CD4-positive, alpha-beta T cell (primary cell): ENCODE results near the gene POU2F2. TPM values are rescaled to one million over a fixed set of nuclear protein-coding genes. Genes with fewer than 3 reads are reported as not detected.
"Not testable (repeated sequence)": the region's sequence is repeated elsewhere in the genome, so short reads cannot be mapped to it uniquely, and the experiment has no call there.

Experiments
- ATAC-seq: fragments of 200-7000 bp; cut with Tn5 transposase; one replicate; pipeline ENCODE4 v1.10.0; 2022; ENCODE audit warnings: mild to moderate bottlenecking; ENCODE audit not compliant: poor library complexity
- CTCF ChIA-PET: fragments of 350-600 bp; sonication (Branson Sonifier 250); formaldehyde crosslinking; loops from one replicate; lab custom pipeline; 2021; ENCODE audit warnings: antibody characterized with exemption, inconsistent platforms; lab: Charles Lee
- POLR2A ChIA-PET: fragments of 350-600 bp; sonication (Branson Sonifier 250); formaldehyde crosslinking; loops from one replicate; lab custom pipeline; 2021; ENCODE audit warnings: antibody characterized with exemption, inconsistent platforms; lab: Charles Lee
- DNase-seq, 14 experiments: peaks; one replicate each; pipeline ENCODE4 v3.0.0-alpha.2; 2013 to 2020; ENCODE audit warnings: mixed read lengths in 2 of 14
- H3K27ac ChIP-seq, 2 donors: one replicate each; pipeline versions ENCODE4 v1.5.1 to v1.7.0; 2013; ENCODE audit warnings: low read length in 2 of 2, low read depth in 1 of 2, mild to moderate bottlenecking in 1 of 2
- H3K27me3 ChIP-seq, 2 experiments: 1 replicate in 1 of 2; 2 replicates in 1 of 2; pipeline versions ENCODE4 v1.6.1 to v1.7.0; 2013; ENCODE audit warnings: low read length in 2 of 2, control low read depth in 1 of 2, mild to moderate bottlenecking in 1 of 2, moderate library complexity in 1 of 2; ENCODE audit not compliant: insufficient read depth in 2 of 2, control insufficient read depth in 1 of 2
- H3K36me3 ChIP-seq: one replicate; pipeline ENCODE4 v1.6.1; 2013; ENCODE audit warnings: low read length, control low read depth; ENCODE audit not compliant: insufficient read depth
- H3K4me1 ChIP-seq: one replicate; pipeline ENCODE4 v1.6.1; 2013; ENCODE audit warnings: low read length, control low read depth; ENCODE audit not compliant: insufficient read depth
- H3K4me3 ChIP-seq: one replicate; pipeline ENCODE4 v1.5.1; 2013; ENCODE audit warnings: mild to moderate bottlenecking, low read length, moderate library complexity
- H3K9me3 ChIP-seq, 2 experiments: 1 replicate in 1 of 2; 2 replicates in 1 of 2; pipeline versions ENCODE4 v1.6.1 to v1.7.0; 2013; ENCODE audit warnings: low read length in 2 of 2, mild to moderate bottlenecking in 2 of 2, control low read depth in 1 of 2, moderate library complexity in 1 of 2; ENCODE audit not compliant: control insufficient read depth in 1 of 2, insufficient read depth in 1 of 2
- H3K27ac Mint-ChIP-seq: one replicate; pipeline ENCODE4 v1.8.0; 2020; ENCODE audit warnings: mixed read lengths
- H3K27me3 Mint-ChIP-seq: one replicate; pipeline ENCODE4 v1.8.0; 2021; ENCODE audit warnings: mixed read lengths
- H3K36me3 Mint-ChIP-seq: one replicate; pipeline ENCODE4 v1.8.0; 2021; ENCODE audit warnings: low read depth, mixed read lengths
- H3K4me1 Mint-ChIP-seq: one replicate; pipeline ENCODE4 v1.8.0; 2021; ENCODE audit warnings: low read depth, mixed read lengths
- H3K4me3 Mint-ChIP-seq: one replicate; pipeline ENCODE4 v1.8.0; 2020; ENCODE audit warnings: mild to moderate bottlenecking, mixed read lengths
- H3K9me3 Mint-ChIP-seq: one replicate; pipeline ENCODE4 v1.8.0; 2020; ENCODE audit warnings: mixed read lengths
- CTCF ChIP-seq: fragments of 200-600 bp; IDR thresholded peaks from one replicate; pipeline ENCODE4 v1.8.0; 2022; ENCODE audit warnings: antibody characterized with exemption, mild to moderate bottlenecking
- intact Hi-C, 2 experiments: fragments of 100-400 bp; cut with DNase I in 1 of 2; cut with micrococcal nuclease in 1 of 2; formaldehyde crosslinking; loops; one replicate each; pipeline versions ENCODE4 v1.15.1 to v1.9.0; 2023 to 2025; cut with DNase I, micrococcal nuclease
- total RNA-seq, 174 experiments: library from RNA in 2 of 174; stranded (reverse) in 2 of 174; gene quantifications; one replicate each; pipeline ENCODE4 v1.2.3 and lab custom pipeline; 2021 to 2026

Gene POU2F2
- total RNA-seq, 2 experiments from 2014 or later, result 18.6 to 19.9 TPM

GRCh38 chr19:42108527-42109389 lies 23.5 kb downstream of the POU2F2 start:
- peaks cover 41% of the 10 kb centered on the region for H3K36me3 ChIP-seq
- H3K27ac ChIP-seq, result no peak overlapping the region
- Mint-ChIP-seq H3K27ac (peak overlapping the region; percentile 5), H3K4me1 (peaks cover 10% of the 10 kb centered on the region), H3K9me3 (no peaks in the 10 kb centered on the region), H3K4me3 (no peak overlapping the region), H3K36me3 (peaks cover 48% of the 10 kb centered on the region), H3K27me3 (no peaks in the 10 kb centered on the region)
- H3K9me3 ChIP-seq, result no peaks in the 10 kb centered on the region
- H3K4me1 ChIP-seq, result peaks cover 9% of the 10 kb centered on the region
- H3K4me3 ChIP-seq, result no peak overlapping the region
- ChIA-PET CTCF (interaction anchor here (0.5 to 2.7 kb wide), 18 partner anchors 12 to 342 kb away, joined by 3 to 16 read pairs (median 4); partner anchors contain the start of genes POU2F2 and ZNF574), POLR2A (interaction anchor here (1.8 kb wide), 1 partner anchor 24 kb away, joined by 8 read pairs; the partner anchor contains the start of gene POU2F2)
- TF ChIP-seq CTCF, result peak; percentile 100
- H3K27me3 ChIP-seq, result no peaks in the 10 kb centered on the region
- intact Hi-C loops, result loop anchor here (1.0 to 5.0 kb wide), 12 partner anchors 24 to 419 kb away; partner anchors contain the start of genes MEGF8 (in 2 of the 2), CEACAM1 (in 1 of the 2) and POU2F2 (in 1 of the 2)
- peak; percentile 100 for ATAC-seq
- peak; percentile 82 to 96 (median 89) for DNase-seq

- no peak for ATAC-seq
- ChIA-PET POLR2A (no interaction called here), CTCF (no interaction called here)
- Histone ChIP-seq H3K27me3 (no peaks in the 10 kb centered on the region), H3K4me3 (no peak overlapping the region), H3K4me1 (peaks cover 9% of the 10 kb centered on the region), H3K27ac (no peak overlapping the region), H3K36me3 (peaks cover 27% of the 10 kb centered on the region), H3K9me3 (no peaks in the 10 kb centered on the region)
- no peak for TF ChIP-seq CTCF
- Mint-ChIP-seq H3K36me3 (peaks cover 43% of the 10 kb centered on the region), H3K4me3 (no peak overlapping the region), H3K27ac (no peak overlapping the region), H3K9me3 (no peaks in the 10 kb centered on the region), H3K27me3 (no peaks in the 10 kb centered on the region), H3K4me1 (peaks cover 10% of the 10 kb centered on the region)
- intact Hi-C loops, result loop anchor here in 1 of 2 experiments (5.0 kb wide), 2 partner anchors 317 to 422 kb away; partner anchors contain the start of gene CEACAM1
- DNase-seq, result no peak
These were observed 26.9 kb downstream of the POU2F2 start for GRCh38 chr19:42105368-42105767.

GRCh38 chr19:42102877-42103276 lies 29.4 kb downstream of the POU2F2 start:
- H3K27me3 ChIP-seq, result no peaks in the 10 kb centered on the region
- peaks cover 54% of the 10 kb centered on the region for H3K36me3 Mint-ChIP-seq
- DNase-seq (no peak), ATAC-seq (no peak)
- H3K4me3 ChIP-seq, result no peak overlapping the region
- H3K27ac Mint-ChIP-seq, result no peak overlapping the region
- no peaks in the 10 kb centered on the region for H3K4me1 Mint-ChIP-seq
- POLR2A ChIA-PET, result interaction anchor here (0.8 kb wide), 1 partner anchor 140 kb away, joined by 3 read pairs; the partner anchor contains the start of gene GSK3A
- no peaks in the 10 kb centered on the region for H3K4me1 ChIP-seq
- CTCF ChIA-PET, result interaction anchor here (0.7 kb wide), 2 partner anchors 37 to 83 kb away, joined by 3 to 4 read pairs; no protein-coding TSS in a partner anchor
- H3K9me3 Mint-ChIP-seq, result no peaks in the 10 kb centered on the region
- H3K27me3 Mint-ChIP-seq, result no peaks in the 10 kb centered on the region
- H3K27ac ChIP-seq, result no peak overlapping the region
- intact Hi-C loops, result no loop called here
- H3K4me3 Mint-ChIP-seq, result no peak overlapping the region
- H3K9me3 ChIP-seq, result no peaks in the 10 kb centered on the region
- peaks cover 42% of the 10 kb centered on the region for H3K36me3 ChIP-seq
- no peak for TF ChIP-seq CTCF

- H3K27me3 ChIP-seq, H3K4me3 ChIP-seq, H3K4me1 Mint-ChIP-seq, H3K9me3 ChIP-seq, H3K27ac Mint-ChIP-seq, H3K27ac ChIP-seq, intact Hi-C loops, DNase-seq, H3K27me3 Mint-ChIP-seq, H3K4me1 ChIP-seq, ATAC-seq, H3K4me3 Mint-ChIP-seq, POLR2A ChIA-PET, H3K9me3 Mint-ChIP-seq: not testable (repeated sequence)
- peaks cover 64% of the 10 kb centered on the region for H3K36me3 ChIP-seq
- CTCF ChIA-PET, result interaction anchor here (1.1 kb wide), 1 partner anchor 12 kb away, joined by 3 read pairs; no protein-coding TSS in a partner anchor
- peaks cover 59% of the 10 kb centered on the region for H3K36me3 Mint-ChIP-seq
These were observed 32.0 kb downstream of the POU2F2 start for GRCh38 chr19:42100241-42100640.
